ENCODE measurements around the gene SCPEP1.

Gene SCPEP1

DNA sequence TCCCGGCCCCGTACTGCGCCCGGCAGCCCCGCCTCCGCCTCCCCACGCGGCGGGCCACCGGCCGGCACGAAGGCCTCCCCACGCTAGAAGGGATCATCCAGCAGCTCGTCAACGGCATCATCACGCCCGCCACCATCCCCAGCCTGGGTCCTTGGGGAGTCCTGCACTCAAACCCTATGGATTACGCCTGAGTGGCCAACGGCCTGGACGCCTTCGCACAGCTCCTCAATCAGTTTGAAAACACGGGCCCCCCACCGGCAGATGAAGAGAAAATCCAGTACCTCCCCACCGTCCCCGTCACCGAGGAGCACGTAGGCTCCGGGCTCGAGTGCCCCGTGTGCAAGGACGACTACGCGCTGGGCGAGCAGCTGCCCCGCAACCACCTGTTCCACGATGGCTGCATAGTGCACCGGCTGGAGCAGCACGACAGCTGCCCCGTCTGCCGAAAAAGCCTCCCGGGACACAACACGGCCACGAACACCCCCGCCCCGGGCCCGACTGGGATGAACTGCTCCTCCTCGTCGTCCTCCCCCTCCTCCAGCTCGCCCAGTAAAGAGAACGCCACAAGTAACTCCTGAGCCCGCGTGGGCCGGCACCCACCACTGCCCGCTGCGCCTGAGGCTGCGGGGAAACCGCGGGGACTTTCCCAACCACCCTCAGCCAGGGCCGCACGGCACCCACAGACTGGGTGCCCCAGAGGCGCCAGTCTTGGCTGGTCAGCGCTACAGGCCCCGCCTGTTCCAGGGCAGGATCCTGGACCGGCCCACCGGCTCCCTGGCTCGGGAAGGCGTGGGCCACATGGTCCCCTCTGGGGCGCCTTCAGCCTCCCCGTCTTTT lies 68.2 kb downstream of the SCPEP1 start:
- no peak for DNase-seq

DNA sequence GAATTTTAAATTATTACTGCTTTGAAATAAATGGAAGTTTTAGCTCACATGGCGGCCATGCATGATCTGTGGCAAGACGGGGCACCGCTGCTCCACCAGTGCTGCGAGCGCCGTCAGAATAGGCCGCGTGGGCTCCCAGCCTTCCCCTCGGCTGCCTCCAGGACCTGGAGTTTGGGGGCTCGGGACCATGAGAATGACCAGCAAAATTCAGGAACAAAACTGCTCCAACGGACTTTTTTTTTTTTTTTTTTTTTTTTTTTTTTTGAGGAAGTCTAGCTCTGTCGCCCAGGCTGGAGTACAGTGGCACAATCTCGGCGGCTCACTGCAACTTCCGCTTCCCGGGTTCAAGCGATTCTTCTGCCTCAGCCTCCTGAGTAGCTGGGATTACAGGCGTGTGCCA lies 68.8 kb downstream of the SCPEP1 start:
- no peak for DNase-seq

DNA sequence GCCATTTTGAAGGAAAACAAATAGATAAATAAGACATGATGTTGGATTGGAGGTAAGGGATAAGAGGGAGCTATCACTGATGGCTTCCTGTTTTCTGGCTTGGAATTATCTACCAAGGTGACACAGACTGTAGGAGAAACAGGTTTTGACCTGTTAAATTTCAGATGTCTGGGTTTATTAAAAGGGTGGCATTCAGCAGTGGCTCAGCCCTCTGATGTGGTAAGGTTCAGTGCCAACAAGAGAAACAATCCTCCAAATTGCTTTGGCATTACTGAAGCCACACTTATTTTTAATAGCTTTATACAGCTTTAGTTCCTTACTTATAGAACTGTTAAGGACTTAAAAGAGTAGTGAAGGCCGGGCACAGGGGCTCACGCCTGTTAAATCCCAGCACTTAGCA lies 70.2 kb downstream of the SCPEP1 start:
- no peak for DNase-seq

DNA sequence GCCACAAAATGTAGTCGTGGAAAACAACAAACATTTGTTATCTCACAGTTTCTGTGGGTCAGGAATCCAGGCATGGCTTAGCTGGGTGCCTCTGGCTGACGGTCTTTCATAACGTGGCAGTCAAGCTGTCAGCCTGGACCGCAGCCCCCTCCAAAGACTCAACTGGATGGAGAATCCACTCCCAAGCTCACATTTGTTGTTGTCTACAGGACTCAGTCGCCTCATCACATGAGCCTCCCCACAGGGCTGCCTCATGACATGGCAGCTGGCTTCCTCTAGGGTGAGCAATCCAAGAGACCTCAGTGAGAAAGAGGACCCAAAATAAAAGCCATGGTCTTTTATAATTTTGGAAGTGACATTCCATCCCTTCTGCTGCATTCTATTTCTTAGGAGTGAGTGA lies 72.4 kb downstream of the SCPEP1 start:
- no peak for DNase-seq

DNA sequence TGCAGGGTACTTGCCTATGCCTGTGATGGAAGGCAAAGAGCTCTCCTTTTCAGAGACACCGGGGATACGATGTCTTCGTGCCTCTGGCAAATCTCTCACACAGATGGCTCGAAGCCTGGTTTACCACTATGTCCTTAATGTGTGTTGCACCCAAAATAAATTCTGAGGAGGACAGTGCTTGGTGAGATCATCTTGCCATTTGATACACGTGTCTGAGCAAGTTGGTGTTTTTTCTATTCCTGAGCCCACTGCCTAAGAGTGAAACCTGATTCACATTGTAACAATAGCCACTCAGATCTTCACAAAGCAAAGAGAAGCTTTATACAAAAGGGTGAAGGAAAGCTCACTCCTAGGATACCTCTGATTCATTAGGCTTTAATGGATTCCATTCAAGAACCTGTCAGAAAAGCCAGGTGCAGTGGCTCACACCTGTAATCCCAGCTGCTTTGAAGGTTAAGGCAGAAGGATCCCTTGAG lies 74.0 kb downstream of the SCPEP1 start:
- peak; percentile 99 for DNase-seq

Data from NCI-H1436 treated with DMSO at 0.1 percent for 48 hours (cell line).